BE2C (cell line): ENCODE data around the gene MITD1.

Experiments used
- DNase-seq: peaks from one replicate; pipeline ENCODE4 v3.0.0-alpha.2; 2020
- H3K27me3 ChIP-seq: fragments of 250-450 bp; sonication (Bioruptor Pico); 2 replicates; pipeline ENCODE4 v1.5.1; 2020; ENCODE audit warnings: mild to moderate bottlenecking
- H3K36me3 ChIP-seq: fragments of 250-450 bp; sonication (Bioruptor Pico); 2 replicates; pipeline ENCODE4 v1.5.1; 2020; ENCODE audit warnings: mild to moderate bottlenecking
- H3K4me1 ChIP-seq: fragments of 250-450 bp; sonication (Bioruptor Pico); 2 replicates; pipeline ENCODE4 v1.5.1; 2020
- H3K4me3 ChIP-seq: 2 replicates; pipeline ENCODE4 v1.5.1; 2011; ENCODE audit warnings: low read depth, low read length
- H3K9me3 ChIP-seq: fragments of 250-450 bp; sonication (Bioruptor Pico); 2 replicates; pipeline ENCODE4 v1.5.1; 2020
- TF ChIP-seq, protein P1 (sequence below): IDR thresholded peaks from 2 replicates; pipeline ENCODE4 v1.5.1; 2012; ENCODE audit warnings: mild to moderate bottlenecking, low read depth, low read length

MITD1 gene

GRCh38 chr2:99152199-99152895 is 28.5 kb downstream of the MITD1 start:
- Histone ChIP-seq H3K4me3 (no peak overlapping the region), H3K27me3 (no peaks in the 10 kb centered on the region), H3K36me3 (no peaks in the 10 kb centered on the region), H3K9me3 (no peaks in the 10 kb centered on the region), H3K4me1 (no peaks in the 10 kb centered on the region)
- TF ChIP-seq, protein P1, sequence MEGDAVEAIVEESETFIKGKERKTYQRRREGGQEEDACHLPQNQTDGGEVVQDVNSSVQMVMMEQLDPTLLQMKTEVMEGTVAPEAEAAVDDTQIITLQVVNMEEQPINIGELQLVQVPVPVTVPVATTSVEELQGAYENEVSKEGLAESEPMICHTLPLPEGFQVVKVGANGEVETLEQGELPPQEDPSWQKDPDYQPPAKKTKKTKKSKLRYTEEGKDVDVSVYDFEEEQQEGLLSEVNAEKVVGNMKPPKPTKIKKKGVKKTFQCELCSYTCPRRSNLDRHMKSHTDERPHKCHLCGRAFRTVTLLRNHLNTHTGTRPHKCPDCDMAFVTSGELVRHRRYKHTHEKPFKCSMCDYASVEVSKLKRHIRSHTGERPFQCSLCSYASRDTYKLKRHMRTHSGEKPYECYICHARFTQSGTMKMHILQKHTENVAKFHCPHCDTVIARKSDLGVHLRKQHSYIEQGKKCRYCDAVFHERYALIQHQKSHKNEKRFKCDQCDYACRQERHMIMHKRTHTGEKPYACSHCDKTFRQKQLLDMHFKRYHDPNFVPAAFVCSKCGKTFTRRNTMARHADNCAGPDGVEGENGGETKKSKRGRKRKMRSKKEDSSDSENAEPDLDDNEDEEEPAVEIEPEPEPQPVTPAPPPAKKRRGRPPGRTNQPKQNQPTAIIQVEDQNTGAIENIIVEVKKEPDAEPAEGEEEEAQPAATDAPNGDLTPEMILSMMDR = no peak
- no peak for DNase-seq

GRCh38 chr2:99150706-99151105 is 30.2 kb downstream of the MITD1 start:
- Histone ChIP-seq H3K27me3 (no peaks in the 10 kb centered on the region), H3K4me1 (no peaks in the 10 kb centered on the region)
- DNase-seq = no peak

DNA sequence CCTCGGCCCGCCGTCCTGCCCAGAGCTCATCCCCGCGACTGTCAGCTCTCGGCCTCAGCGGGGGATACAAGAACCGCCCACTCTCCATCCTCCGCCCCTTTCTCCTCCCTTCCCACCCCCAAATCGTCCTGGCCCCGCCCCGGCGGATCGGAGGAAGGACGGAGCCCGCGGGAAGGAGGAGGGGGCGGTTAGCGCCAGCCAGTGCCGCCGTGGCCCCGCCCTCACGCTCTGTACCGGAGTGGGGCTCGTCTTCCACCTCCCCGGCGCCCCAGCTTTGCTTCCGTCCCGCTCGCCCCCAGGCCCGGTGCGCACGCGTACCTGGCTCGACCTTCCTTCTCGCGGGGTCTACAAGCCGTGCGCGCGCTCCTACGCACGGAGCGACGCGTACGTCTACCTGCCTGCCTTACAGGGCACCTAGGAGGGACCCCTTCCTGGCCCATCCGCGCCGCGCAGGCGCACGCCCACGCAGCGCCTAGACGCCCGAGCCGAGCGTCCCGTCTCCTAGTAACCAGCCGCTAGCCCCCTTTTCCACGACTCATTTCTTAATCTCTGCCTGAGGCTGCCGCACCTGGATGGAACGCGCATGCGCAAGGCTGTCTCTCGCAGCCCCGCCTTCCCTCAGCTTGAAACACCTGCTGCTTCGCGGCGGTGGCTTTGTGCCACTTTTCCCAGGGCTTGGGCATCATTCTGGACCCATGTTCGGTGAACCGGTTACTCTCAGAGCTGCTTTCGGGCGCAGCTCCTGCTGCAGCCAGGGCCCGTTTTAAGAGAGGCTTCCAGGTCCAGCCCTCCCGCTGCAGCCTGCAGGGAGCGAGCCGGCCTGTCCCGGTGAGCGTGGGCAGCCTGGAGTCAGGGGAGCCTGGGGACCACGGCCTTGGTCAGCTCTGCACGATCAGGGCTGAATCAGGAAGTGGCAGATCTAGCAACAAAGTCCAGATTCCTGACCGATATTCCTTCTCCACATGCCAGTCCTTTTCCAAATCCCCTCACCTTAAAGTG is 39.4 kb downstream of the MITD1 start, which contains the start of gene C2orf15:
Gene C2orf15 (plus strand): TSS at position 598 of the 999 bp plus-strand sequence. CDS start 8,852 bp downstream, outside the sequence.
- Histone ChIP-seq H3K27me3 (peaks cover 12% of the 10 kb centered on the region), H3K4me1 (no peaks in the 10 kb centered on the region), H3K9me3 (no peaks in the 10 kb centered on the region), H3K4me3 (peak within 1 kb of the TSS; percentile 69), H3K36me3 (no peaks in the 10 kb centered on the region)
- TF ChIP-seq, protein P1 = no peak
- DNase-seq = peak; percentile 86

More at GRCh38 chr2:99150706-99151105, 30.2 kb downstream of the MITD1 start:
- TF ChIP-seq, protein P1 = no peak
- Histone ChIP-seq H3K9me3 (no peaks in the 10 kb centered on the region), H3K4me3 (no peak overlapping the region), H3K36me3 (no peaks in the 10 kb centered on the region)

- Histone ChIP-seq H3K4me1 (no peaks in the 10 kb centered on the region), H3K4me3 (peak overlapping the region; percentile 69), H3K27me3 (peaks cover 12% of the 10 kb centered on the region), H3K36me3 (no peaks in the 10 kb centered on the region), H3K9me3 (no peaks in the 10 kb centered on the region)
- TF ChIP-seq, protein P1 = no peak
- DNase-seq = no peak
Observed at GRCh38 chr2:99140860-99141109, 40.1 kb downstream of the MITD1 start.

GRCh38 chr2:99140056-99140859 is 40.6 kb downstream of the MITD1 start:
- H3K9me3 ChIP-seq = no peaks in the 10 kb centered on the region
- TF ChIP-seq, protein P1 = no peak
- H3K27me3 ChIP-seq = peaks cover 12% of the 10 kb centered on the region
- H3K4me3 ChIP-seq = peak overlapping the region; percentile 69
- no peaks in the 10 kb centered on the region for H3K4me1 ChIP-seq
- DNase-seq = no peak
- no peaks in the 10 kb centered on the region for H3K36me3 ChIP-seq
